T-cell (primary cell): ENCODE results near the gene TMEM178A. TPM values are rescaled to one million over a fixed set of nuclear protein-coding genes. Genes with fewer than 3 reads are reported as not detected.
"Not testable (repeated sequence)": the region's sequence is repeated elsewhere in the genome, so short reads cannot be mapped to it uniquely, and the experiment has no call there.

Experiments used
- ATAC-seq, 4 experiments: fragments of 200-7000 bp in 3 of 4; fragments of 150-1000 bp in 1 of 4; cut with Tn5 transposase; replicated peaks in 1 of 4; 1 replicate in 3 of 4; 2 replicates in 1 of 4; pipeline ENCODE4 v1.10.0; 2021; ENCODE audit warnings: moderate library complexity in 3 of 4, mild to moderate bottlenecking in 2 of 4, moderate number of reproducible peaks in 1 of 4
- CTCF ChIA-PET, 2 donors: fragments of 300-600 bp; sonication (Branson Sonifier 250); formaldehyde crosslinking; loops; one replicate each; lab custom pipeline; 2022; ENCODE audit warnings: antibody characterized with exemption in 2 of 2; lab: Charles Lee
- POLR2A ChIA-PET, 2 donors: fragments of 300-600 bp; sonication (Branson Sonifier 250); formaldehyde crosslinking; loops; one replicate each; lab custom pipeline; 2022; ENCODE audit warnings: antibody characterized with exemption in 2 of 2; lab: Charles Lee
- DNase-seq, 35 experiments: peaks; one replicate each; pipeline versions ENCODE4 v3.0.0 to v3.0.0-alpha.2; 2013 to 2023
- H3K27ac ChIP-seq: one replicate; pipeline ENCODE4 v1.5.1; 2013; ENCODE audit warnings: low read length
- H3K27me3 ChIP-seq, 2 experiments: replicated peaks in 1 of 2; 1 replicate in 1 of 2; 2 replicates in 1 of 2; pipeline versions ENCODE4 v1.6.1 to v1.7.0; 2013; ENCODE audit warnings: low read length in 1 of 2, mixed read lengths in 1 of 2; ENCODE audit not compliant: control insufficient read depth in 2 of 2, insufficient read depth in 2 of 2; ENCODE audit errors: extremely low read depth in 1 of 2
- H3K36me3 ChIP-seq, 2 donors: 1 replicate in 1 of 2; 2 replicates in 1 of 2; pipeline versions ENCODE4 v1.6.1 to v1.7.0; 2013; ENCODE audit warnings: low read length in 1 of 2; ENCODE audit not compliant: control insufficient read depth in 2 of 2, insufficient read depth in 1 of 2; ENCODE audit errors: extremely low read depth in 1 of 2
- H3K4me1 ChIP-seq, 2 experiments: 1 replicate in 1 of 2; 2 replicates in 1 of 2; pipeline versions ENCODE4 v1.6.1 to v1.7.0; 2013; ENCODE audit warnings: low read length in 2 of 2, mixed read lengths in 1 of 2; ENCODE audit not compliant: insufficient read depth in 2 of 2, control insufficient read depth in 1 of 2; ENCODE audit errors: extremely low read depth in 1 of 2
- H3K4me3 ChIP-seq, 2 donors: 1 replicate in 1 of 2; 2 replicates in 1 of 2; pipeline versions ENCODE4 v1.5.1 to v1.7.0; 2013; ENCODE audit warnings: mild to moderate bottlenecking in 2 of 2, low read length in 1 of 2, moderate library complexity in 1 of 2; ENCODE audit not compliant: control insufficient read depth in 1 of 2; ENCODE audit errors: extremely low read depth in 1 of 2
- H3K9me3 ChIP-seq: 2 replicates; pipeline ENCODE4 v1.7.0; 2013
- H3K27ac Mint-ChIP-seq, 2 donors: one replicate each; pipeline ENCODE4 v1.8.0; 2020 to 2021; ENCODE audit warnings: mild to moderate bottlenecking in 2 of 2, mixed read lengths in 2 of 2
- H3K27me3 Mint-ChIP-seq, 2 donors: one replicate each; pipeline ENCODE4 v1.8.0; 2021 to 2022; ENCODE audit warnings: mixed read lengths in 2 of 2
- H3K36me3 Mint-ChIP-seq: one replicate; pipeline ENCODE4 v1.8.0; 2021; ENCODE audit warnings: mixed read lengths
- H3K4me1 Mint-ChIP-seq, 3 donors: one replicate each; pipeline ENCODE4 v1.8.0; 2020 to 2022; ENCODE audit warnings: mixed read lengths in 3 of 3, mild to moderate bottlenecking in 1 of 3
- H3K4me3 Mint-ChIP-seq, 3 donors: one replicate each; pipeline ENCODE4 v1.8.0; 2020 to 2022; ENCODE audit warnings: mild to moderate bottlenecking in 3 of 3, mixed read lengths in 3 of 3, moderate library complexity in 3 of 3
- H3K9me3 Mint-ChIP-seq, 3 donors: one replicate each; pipeline ENCODE4 v1.8.0; 2020 to 2022; ENCODE audit warnings: mixed read lengths in 3 of 3
- WGBS: methylation state at CpG from one replicate; pipeline ENCODE4 v1.1.5; 2013; ENCODE audit warnings: missing lambda C conversion rate; ENCODE audit not compliant: insufficient coverage; 5-methylcytosine and 5-hydroxymethylcytosine counted together
- total RNA-seq, 35 experiments: library from RNA in 6 of 35; stranded (reverse) in 6 of 35; fragments of 120-200 nt in 1 of 35; gene quantifications; one replicate each; pipeline versions ENCODE4 v1.2.1 to v1.2.4 and lab custom pipeline; 2013 to 2026

The TMEM178A gene
- total RNA-seq, 5 donors from 2014 or later (not counting 1 experiment from before 2014, with no cell fraction given): 0.32 to 0.47 (median 0.45) TPM; not detected in 2

DNA sequence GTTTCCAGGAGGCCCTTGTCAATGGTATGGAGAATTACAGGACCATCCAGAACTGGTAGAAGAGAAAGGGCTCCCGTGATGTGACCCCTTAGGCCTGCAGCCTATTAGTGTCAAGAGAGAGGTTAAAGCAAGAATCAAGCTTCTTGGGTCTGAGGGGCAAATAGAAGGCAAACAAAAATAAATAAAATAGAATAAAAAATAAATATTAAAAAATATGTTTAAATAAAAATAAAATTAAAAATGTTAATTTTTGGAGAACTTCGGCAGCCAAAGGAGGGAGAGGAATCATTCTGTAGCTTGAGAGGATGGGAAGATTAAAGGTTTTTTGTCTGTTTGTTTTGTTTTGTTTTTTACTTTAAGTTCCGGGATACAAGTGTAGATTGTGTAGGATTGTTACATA lies 15.2 kb upstream of the TMEM178A start:
- no peaks in the 10 kb centered on the region for H3K9me3 ChIP-seq
- Mint-ChIP-seq H3K4me3 (no peak overlapping the region), H3K4me1 (no peaks in the 10 kb centered on the region), H3K9me3 (peaks cover 0 to 6% (median 0%) of the 10 kb centered on the region in 3 donors), H3K27me3 (peaks cover 4 to 9% of the 10 kb centered on the region in 2 donors), H3K27ac (no peak overlapping the region), H3K36me3 (no peaks in the 10 kb centered on the region)
- no peak for DNase-seq
- H3K27me3 ChIP-seq: no peaks in the 10 kb centered on the region
- no peak overlapping the region for H3K27ac ChIP-seq
- WGBS: no CpG with 5 or more reads among the region's 3 CpGs
- H3K4me3 ChIP-seq: no peak overlapping the region
- POLR2A ChIA-PET: no interaction called here
- CTCF ChIA-PET: no interaction called here
- no peak for ATAC-seq
- H3K36me3 ChIP-seq: no peaks in the 10 kb centered on the region
- no peaks in the 10 kb centered on the region for H3K4me1 ChIP-seq

DNA sequence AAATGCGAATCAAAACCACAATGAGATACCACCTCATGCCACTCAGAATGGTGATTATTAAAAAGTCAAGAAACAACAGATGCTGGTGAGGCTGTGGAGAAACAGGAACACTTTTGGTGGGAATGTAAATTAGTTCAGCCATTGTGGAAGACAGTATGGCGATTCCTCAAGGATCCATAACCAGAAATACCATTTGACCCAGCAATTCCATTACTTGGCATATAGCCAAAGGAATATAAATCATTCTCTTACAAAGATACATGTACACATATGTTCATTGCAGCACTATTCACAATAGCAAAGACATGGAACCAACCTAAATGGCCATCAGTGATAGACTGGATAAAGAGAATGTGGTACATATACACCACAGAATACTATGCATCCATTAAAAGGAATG lies 9.5 kb upstream of the TMEM178A start:
- CTCF ChIA-PET, H3K36me3 ChIP-seq, H3K36me3 Mint-ChIP-seq, H3K27ac ChIP-seq, H3K9me3 ChIP-seq, DNase-seq, H3K4me3 Mint-ChIP-seq, H3K4me3 ChIP-seq, H3K4me1 Mint-ChIP-seq, ATAC-seq, H3K27me3 ChIP-seq, H3K27ac Mint-ChIP-seq, H3K4me1 ChIP-seq, POLR2A ChIA-PET, H3K9me3 Mint-ChIP-seq: not testable (repeated sequence)
- WGBS: no CpG with 5 or more reads among the region's 2 CpGs
- peaks cover 8 to 17% of the 10 kb centered on the region in 2 donors for H3K27me3 Mint-ChIP-seq

DNA sequence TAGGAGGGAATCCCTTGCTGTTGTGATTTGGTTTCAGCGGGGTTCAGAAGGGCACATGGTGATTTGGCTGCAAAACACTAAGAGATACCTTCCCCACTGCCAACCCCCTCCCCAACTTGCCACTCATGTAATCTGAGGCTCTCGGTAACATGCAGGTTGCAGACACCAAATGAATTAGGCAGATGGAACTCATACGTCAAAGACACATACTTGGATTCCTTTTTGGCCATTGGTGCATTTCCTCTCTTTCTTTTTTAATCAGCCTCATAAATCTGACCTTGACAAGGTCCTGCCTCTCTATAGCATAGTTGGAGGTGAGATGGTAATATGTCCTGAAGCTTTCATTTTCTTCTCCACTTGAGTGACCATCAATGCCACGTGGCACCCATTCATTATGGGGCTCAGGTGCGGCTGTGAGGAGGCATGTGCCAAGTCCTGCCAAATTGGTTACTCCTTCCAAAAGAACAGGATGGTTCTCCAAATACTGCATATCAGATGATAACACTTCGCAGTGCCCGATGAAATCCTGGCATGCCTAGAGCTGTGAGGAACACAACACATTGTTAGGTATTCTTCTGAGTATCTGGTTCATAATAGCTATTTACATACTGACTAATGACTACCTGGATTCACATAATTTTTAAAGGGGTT lies 8.3 kb upstream of the TMEM178A start:
- CTCF ChIA-PET: no interaction called here
- no peak overlapping the region for H3K4me3 Mint-ChIP-seq
- H3K4me1 Mint-ChIP-seq: no peaks in the 10 kb centered on the region
- peaks cover 15 to 17% of the 10 kb centered on the region in 2 donors for H3K27me3 Mint-ChIP-seq
- H3K4me1 ChIP-seq: no peaks in the 10 kb centered on the region
- DNase-seq (no peak), ATAC-seq (no peak)
- no peaks in the 10 kb centered on the region for H3K9me3 ChIP-seq
- H3K36me3 ChIP-seq: no peaks in the 10 kb centered on the region
- no peaks in the 10 kb centered on the region for H3K36me3 Mint-ChIP-seq
- POLR2A ChIA-PET: no interaction called here
- no peaks in the 10 kb centered on the region for H3K27me3 ChIP-seq
- no peak overlapping the region for H3K4me3 ChIP-seq
- no peak overlapping the region for H3K27ac Mint-ChIP-seq
- H3K27ac ChIP-seq: no peak overlapping the region
- peaks cover 0 to 6% (median 0%) of the 10 kb centered on the region in 3 donors for H3K9me3 Mint-ChIP-seq
- WGBS: 100% methylated on average over 1 of the region's 7 CpGs

DNA sequence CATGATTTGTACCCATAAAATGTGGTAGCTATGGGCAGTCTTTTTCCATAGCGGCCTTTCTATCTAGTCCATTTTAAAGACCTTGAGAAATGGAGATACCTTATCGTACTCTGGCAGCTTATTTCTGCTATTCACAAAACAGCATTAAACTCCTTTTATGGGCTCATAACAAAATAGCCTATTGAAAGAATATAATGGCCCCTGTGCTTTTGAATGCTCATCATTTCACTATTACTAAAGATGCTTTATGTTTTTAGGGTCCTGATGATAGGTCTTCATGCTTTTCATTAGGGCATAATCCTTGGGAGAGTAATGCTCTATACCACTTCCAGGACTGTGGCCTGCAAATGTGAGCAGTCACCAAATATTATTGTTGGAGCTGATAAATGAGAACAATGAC lies 7.3 kb upstream of the TMEM178A start:
- ATAC-seq: no peak
- no peaks in the 10 kb centered on the region for H3K27me3 ChIP-seq
- DNase-seq: no peak
- Mint-ChIP-seq H3K27ac (no peak overlapping the region), H3K36me3 (no peaks in the 10 kb centered on the region), H3K9me3 (peaks cover 0 to 6% (median 0%) of the 10 kb centered on the region in 3 donors), H3K4me1 (no peaks in the 10 kb centered on the region), H3K27me3 (peaks cover 19 to 24% of the 10 kb centered on the region in 2 donors), H3K4me3 (no peak overlapping the region)
- H3K9me3 ChIP-seq: no peaks in the 10 kb centered on the region
- no peaks in the 10 kb centered on the region for H3K4me1 ChIP-seq
- H3K4me3 ChIP-seq: no peak overlapping the region
- ChIA-PET POLR2A (no interaction called here), CTCF (no interaction called here)
- H3K36me3 ChIP-seq: no peaks in the 10 kb centered on the region
- no peak overlapping the region for H3K27ac ChIP-seq
- whole genome bisulfite sequencing: no CpG with 5 or more reads among the region's 2 CpGs

- DNase-seq (no peak), ATAC-seq (no peak)
- peaks cover 2 to 5% of the 10 kb centered on the region in 2 experiments for H3K27me3 ChIP-seq
- Mint-ChIP-seq H3K27ac (no peak overlapping the region), H3K4me3 (no peak overlapping the region), H3K9me3 (no peaks in the 10 kb centered on the region), H3K4me1 (peaks cover 0 to 5% (median 2%) of the 10 kb centered on the region in 3 donors), H3K27me3 (peaks cover 27 to 35% of the 10 kb centered on the region in 2 donors), H3K36me3 (no peaks in the 10 kb centered on the region)
- ChIA-PET CTCF (interaction anchor here in 1 of 2 donors (0.6 kb wide), 1 partner anchor 135 kb away, joined by 3 read pairs; no protein-coding TSS in a partner anchor), POLR2A (no interaction called here)
- no peaks in the 10 kb centered on the region for H3K36me3 ChIP-seq
- H3K27ac ChIP-seq: no peak overlapping the region
- H3K4me1 ChIP-seq: no peaks in the 10 kb centered on the region
- WGBS: 41% methylated on average over 2 of the region's 3 CpGs
- no peak overlapping the region for H3K4me3 ChIP-seq
- H3K9me3 ChIP-seq: no peaks in the 10 kb centered on the region
Observed at GRCh38 chr2:39659765-39660611, 5.7 kb upstream of the TMEM178A start.

DNA sequence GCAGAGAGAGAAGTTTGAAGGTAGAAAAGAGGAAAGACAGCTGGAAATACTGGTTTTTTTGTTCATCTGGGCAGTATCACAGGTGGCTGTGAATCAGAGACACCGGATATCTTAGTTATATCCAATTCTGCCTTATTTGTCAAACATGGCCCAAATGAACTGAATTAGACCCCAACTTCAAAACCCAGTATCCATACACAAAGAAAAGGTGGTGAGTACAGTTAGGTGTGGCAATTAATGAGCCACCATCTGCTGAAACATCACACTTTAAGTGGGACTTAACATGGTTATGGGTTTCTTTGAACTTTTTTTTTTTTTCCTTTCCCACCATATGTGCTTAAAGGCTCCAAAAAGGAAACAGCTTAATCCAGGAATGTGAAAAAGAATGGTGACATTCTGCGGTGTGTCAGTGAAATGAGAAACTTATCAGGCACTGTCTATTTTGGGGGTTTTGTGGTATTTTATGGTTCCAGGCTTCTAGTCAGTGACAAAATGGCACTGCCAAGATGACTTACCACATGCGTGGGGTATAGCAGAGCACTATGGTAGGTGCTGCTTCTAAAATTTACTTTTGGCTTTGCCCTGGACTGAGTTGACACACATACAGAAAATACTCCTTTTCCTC lies 5.0 kb upstream of the TMEM178A start:
- ChIA-PET CTCF (no interaction called here), POLR2A (no interaction called here)
- no peaks in the 10 kb centered on the region for H3K36me3 Mint-ChIP-seq
- peaks cover 0 to 8% (median 5%) of the 10 kb centered on the region in 3 donors for H3K4me1 Mint-ChIP-seq
- DNase-seq (no peak), ATAC-seq (no peak)
- H3K27ac Mint-ChIP-seq: no peak overlapping the region
- Histone ChIP-seq H3K4me3 (no peak overlapping the region), H3K27me3 (peaks cover 2 to 10% of the 10 kb centered on the region in 2 experiments), H3K4me1 (no peaks in the 10 kb centered on the region), H3K36me3 (no peaks in the 10 kb centered on the region), H3K27ac (no peak overlapping the region), H3K9me3 (no peaks in the 10 kb centered on the region)
- WGBS: 78% methylated on average over 1 of the region's 3 CpGs
- H3K27me3 Mint-ChIP-seq: peaks cover 31 to 39% of the 10 kb centered on the region in 2 donors
- H3K4me3 Mint-ChIP-seq: no peak overlapping the region
- no peaks in the 10 kb centered on the region for H3K9me3 Mint-ChIP-seq
